ENCODE measurements around the gene TMPRSS4.

DNA sequence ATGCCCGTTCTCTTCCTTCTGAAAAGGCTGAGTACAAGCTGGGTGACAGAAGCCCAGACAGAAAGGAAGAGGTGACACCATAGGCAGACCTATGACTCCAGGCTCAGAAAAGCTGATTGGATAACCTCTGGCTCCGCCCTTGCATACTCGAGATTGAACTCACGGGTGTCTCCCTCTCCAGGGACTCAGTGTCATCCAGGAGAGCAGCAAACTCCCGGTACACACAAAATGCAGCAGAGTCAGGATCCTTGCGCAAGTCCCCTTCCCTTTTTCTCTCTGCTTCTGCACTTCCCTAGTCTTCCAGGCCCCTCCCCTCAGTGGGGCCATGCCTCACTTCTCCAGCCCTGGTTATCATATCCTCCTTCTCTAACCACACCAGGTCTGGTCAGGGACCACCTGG, 65.9 kb downstream of the TMPRSS4 start:
- TF ChIP-seq, protein P1, sequence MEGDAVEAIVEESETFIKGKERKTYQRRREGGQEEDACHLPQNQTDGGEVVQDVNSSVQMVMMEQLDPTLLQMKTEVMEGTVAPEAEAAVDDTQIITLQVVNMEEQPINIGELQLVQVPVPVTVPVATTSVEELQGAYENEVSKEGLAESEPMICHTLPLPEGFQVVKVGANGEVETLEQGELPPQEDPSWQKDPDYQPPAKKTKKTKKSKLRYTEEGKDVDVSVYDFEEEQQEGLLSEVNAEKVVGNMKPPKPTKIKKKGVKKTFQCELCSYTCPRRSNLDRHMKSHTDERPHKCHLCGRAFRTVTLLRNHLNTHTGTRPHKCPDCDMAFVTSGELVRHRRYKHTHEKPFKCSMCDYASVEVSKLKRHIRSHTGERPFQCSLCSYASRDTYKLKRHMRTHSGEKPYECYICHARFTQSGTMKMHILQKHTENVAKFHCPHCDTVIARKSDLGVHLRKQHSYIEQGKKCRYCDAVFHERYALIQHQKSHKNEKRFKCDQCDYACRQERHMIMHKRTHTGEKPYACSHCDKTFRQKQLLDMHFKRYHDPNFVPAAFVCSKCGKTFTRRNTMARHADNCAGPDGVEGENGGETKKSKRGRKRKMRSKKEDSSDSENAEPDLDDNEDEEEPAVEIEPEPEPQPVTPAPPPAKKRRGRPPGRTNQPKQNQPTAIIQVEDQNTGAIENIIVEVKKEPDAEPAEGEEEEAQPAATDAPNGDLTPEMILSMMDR (IDR thresholded peaks at IDR 0.05; ENCODE audit: low read depth, low read length), result no peak
- TF ChIP-seq EZH2phosphoT487 (IDR thresholded peaks at IDR 0.05; ENCODE audit: low read depth), result no peak

Data from OCI-LY3 (cell line).